AG04449 (cell line): ENCODE measurements around the gene NRAS.

Source experiments
- CTCF ChIA-PET: fragments of 350-600 bp; formaldehyde crosslinking; extraction: SDS; loops from one replicate; lab custom pipeline; 2021; ENCODE audit warnings: antibody characterized with exemption; lab: Yijun Ruan, JAX
- POLR2A ChIA-PET: fragments of 400-600, 350-600 bp; formaldehyde crosslinking; extraction: SDS; loops from one replicate; lab custom pipeline; 2020; ENCODE audit warnings: antibody characterized with exemption, inconsistent platforms; lab: Yijun Ruan, JAX
- DNase-seq: peaks from one replicate; pipeline ENCODE4 v3.0.0-alpha.2; 2010; ENCODE audit warnings: low read depth, low spot score
- H3K4me3 ChIP-seq: 2 replicates; pipeline ENCODE4 v1.5.1; 2011; ENCODE audit warnings: low read depth, mild to moderate bottlenecking, control low read depth, low read length
- TF ChIP-seq, protein P1 (sequence below): IDR thresholded peaks from one replicate; pipeline ENCODE4 v1.5.1; 2011; ENCODE audit warnings: mild to moderate bottlenecking, moderate library complexity, low read length, control low read depth, inconsistent platforms; ENCODE audit not compliant: insufficient read depth; ENCODE audit errors: missing control alignments

Gene NRAS

DNA sequence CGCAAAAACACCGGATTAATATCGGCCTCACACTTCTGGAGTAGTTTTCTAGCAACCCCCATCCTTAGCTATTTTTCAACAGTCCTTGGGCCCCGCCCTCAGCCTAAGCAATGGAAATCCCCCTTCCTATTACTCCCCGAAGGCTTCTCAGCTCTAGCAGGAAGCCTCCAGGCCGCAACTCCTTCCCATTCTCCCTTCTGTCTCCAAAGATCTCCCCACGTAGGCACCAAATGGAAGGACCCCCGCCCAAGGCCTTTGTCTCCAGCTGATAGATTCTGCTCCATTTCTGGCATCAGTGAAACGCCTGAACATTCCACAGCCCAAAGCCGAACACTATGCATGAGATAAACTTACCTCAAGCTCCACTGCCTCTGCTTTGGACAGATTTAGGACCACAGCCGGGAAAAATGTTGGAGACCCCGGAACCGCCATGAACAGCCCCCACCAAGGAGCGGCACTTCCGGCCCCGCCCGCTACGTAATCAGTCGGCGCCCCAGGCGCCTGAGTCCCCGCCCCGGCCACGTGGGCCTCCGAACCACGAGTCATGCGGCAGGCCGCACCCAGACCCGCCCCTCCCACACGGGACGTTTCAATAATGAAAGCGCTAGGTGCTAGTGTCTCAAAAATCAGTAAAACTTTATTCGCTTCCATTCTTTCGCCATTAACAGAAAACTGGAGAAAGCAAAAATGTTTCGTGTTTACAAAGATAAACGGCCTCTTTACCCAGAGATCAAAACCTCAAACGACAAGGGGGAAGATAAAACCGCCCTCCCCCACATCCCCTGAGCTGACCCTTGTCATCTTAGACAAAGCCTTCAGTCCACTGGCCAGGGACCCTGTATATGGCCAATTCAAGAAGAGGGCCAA lies at the start of gene NRAS:
NRAS (minus strand) TSS at position 468 of the 867 bp plus-strand sequence. CDS start 611 bp downstream, outside the sequence.
- CTCF ChIA-PET = interaction anchor here (0.8 to 2.9 kb wide), 3 partner anchors 47 to 371 kb away, joined by 3 to 10 read pairs (median 3); partner anchors contain the start of gene DENND2C
- TF ChIP-seq, protein P1, sequence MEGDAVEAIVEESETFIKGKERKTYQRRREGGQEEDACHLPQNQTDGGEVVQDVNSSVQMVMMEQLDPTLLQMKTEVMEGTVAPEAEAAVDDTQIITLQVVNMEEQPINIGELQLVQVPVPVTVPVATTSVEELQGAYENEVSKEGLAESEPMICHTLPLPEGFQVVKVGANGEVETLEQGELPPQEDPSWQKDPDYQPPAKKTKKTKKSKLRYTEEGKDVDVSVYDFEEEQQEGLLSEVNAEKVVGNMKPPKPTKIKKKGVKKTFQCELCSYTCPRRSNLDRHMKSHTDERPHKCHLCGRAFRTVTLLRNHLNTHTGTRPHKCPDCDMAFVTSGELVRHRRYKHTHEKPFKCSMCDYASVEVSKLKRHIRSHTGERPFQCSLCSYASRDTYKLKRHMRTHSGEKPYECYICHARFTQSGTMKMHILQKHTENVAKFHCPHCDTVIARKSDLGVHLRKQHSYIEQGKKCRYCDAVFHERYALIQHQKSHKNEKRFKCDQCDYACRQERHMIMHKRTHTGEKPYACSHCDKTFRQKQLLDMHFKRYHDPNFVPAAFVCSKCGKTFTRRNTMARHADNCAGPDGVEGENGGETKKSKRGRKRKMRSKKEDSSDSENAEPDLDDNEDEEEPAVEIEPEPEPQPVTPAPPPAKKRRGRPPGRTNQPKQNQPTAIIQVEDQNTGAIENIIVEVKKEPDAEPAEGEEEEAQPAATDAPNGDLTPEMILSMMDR = no peak
- H3K4me3 ChIP-seq = peak within 1 kb of the TSS; percentile 93
- DNase-seq = peak; percentile 51
- POLR2A ChIA-PET = no interaction called here

DNA sequence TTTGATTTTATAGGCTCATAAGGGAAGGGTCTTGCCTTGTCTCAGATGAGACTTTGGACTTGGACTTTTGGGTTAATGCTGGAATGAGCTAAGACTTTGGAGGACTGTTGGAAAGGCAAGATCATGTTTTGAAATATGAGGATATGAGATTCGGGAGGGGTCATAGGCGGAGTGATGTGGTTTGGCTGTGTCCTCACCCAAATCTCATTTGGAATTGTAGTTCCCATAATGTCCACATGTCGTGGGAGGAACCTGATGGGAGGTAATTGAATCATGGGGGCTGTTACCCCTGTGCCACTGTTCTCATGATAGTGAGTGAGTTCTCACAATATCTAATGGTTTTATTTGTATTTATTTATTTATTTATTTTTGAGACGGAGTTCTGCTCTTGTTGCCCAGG lies 48.1 kb upstream of the NRAS start:
- POLR2A ChIA-PET = no interaction called here
- no peak overlapping the region for H3K4me3 ChIP-seq
- CTCF ChIA-PET = no interaction called here
- DNase-seq = no peak
- TF ChIP-seq, protein P1 = no peak

DNA sequence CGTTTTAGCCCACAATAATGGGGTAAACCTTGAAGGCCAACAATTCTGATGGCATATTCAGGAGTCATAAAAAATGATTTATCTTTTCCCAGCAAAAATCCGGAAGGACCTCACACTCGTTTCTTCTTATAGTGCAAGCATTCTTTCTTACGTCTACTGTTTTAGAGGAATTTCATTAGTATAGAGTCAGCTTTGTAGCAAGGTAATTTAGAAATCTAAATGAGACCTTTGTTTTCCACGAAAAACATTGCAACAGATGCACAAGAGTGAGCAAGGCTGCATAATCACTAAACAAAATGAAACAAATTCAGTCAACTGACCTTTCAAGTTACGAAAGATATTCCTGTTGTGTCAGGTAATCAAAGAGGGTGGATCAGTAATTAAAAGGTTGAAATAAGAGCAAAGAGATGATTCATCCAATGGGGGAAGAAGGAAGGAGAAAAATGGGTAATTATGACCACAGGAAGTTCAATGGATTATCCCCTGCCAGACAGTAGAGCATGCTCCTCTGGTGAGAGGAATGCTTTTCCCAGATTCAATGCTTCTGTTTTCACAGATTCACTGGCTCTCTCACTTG lies 41.8 kb upstream of the NRAS start:
- CTCF ChIA-PET = no interaction called here
- H3K4me3 ChIP-seq = peak overlapping the region; percentile 100
- POLR2A ChIA-PET = no interaction called here
- TF ChIP-seq, protein P1 = no peak
- no peak for DNase-seq

DNA sequence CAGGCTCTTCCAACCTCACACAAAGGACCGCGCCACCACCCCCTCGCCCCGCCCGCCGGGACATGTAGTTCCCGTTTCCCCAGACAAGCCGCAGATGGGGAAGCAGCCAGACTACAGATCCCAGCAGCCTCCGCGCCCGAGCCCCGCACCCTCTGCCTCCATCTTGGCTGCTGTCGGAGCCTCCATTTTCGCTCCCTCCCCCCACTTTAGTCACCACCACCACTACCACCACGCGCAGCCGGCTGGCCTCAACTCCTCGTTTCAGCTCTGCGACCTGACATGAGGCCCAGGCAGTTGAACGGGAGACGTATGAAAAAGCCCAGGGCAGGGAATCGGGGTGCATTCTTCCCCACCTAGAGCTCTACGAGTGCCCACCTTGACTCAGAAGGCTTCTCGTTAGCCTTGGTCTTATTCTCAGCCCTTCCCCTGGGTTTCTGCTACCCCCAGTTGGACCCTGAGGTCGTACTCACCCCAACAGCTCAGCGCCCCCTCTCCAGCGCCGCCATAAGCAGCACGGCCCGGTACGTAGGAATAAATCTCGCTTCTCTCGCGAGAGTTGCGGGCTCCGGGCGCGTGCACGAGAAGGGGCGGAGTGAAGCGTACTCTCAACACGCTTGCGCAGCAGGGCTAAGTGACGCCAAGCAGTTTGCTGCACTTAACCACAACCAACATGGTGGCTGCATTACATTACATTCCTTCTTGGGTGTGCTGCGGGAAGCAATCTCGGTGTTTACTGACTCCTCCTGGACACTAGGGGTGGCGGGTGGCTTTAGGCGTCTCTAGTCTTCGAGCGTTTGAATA lies 41.1 kb upstream of the NRAS start, which contains the start of gene CSDE1:
CSDE1 (minus strand) TSS at position 530 of the 801 bp plus-strand sequence. CDS start 18,094 bp downstream, outside the sequence.
- peak within 1 kb of the TSS; percentile 100 for H3K4me3 ChIP-seq
- ChIA-PET CTCF (interaction anchor here (1.0 kb wide), 1 partner anchor 9 kb away, joined by 3 read pairs; no protein-coding TSS in a partner anchor), POLR2A (interaction anchor here (0.9 kb wide), 1 partner anchor 23 kb away, joined by 5 read pairs; the partner anchor contains the start of gene SIKE1)
- peak; percentile 94 for DNase-seq
- TF ChIP-seq, protein P1 = peak; percentile 51

DNA sequence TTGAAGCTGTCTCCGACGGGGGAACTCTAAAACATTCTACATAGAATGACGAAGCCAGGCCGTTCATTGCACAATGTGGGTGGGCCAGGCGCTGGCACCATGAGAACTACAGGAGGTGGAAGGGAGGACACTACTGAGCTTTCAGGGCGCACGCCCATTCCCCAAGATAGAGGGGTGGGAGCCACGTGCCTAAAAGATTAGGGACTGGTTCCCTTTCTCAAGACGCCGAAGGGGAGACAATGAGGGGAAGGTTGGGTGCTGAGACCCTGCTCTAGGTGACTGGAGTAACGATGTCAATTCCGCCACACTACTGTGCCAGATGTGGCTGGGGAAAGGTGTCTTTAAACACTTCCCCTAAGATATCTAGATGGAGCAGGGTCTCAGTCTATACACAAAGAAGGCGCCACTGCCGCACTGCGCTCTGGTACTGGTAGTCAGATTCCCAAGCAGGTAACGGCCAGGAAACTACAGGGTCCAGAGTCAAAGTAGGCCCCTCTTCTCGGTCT lies 40.4 kb upstream of the NRAS start:
- TF ChIP-seq, protein P1 = no peak
- ChIA-PET POLR2A (interaction anchor here (0.9 kb wide), 1 partner anchor 23 kb away, joined by 5 read pairs; the partner anchor contains the start of gene SIKE1), CTCF (interaction anchor here (1.0 kb wide), 1 partner anchor 9 kb away, joined by 3 read pairs; no protein-coding TSS in a partner anchor)
- H3K4me3 ChIP-seq = peak overlapping the region; percentile 100
- no peak for DNase-seq
